GM18505 (cell line): Measurements from ENCODE around the gene DNAJB11.
"Not testable (repeated sequence)": the region's sequence is repeated elsewhere in the genome, so short reads cannot be mapped to it uniquely, and the experiment has no call there.

Source experiments
- ATAC-seq: cut with Tn5 transposase; IDR thresholded peaks from one replicate; pipeline ENCODE4 v1.9.1; 2021; ENCODE audit not compliant: unreplicated experiment
- POLR2A ChIP-seq: IDR thresholded peaks from 4 replicates; pipeline ENCODE4 v1.6.1; 2011; ENCODE audit warnings: borderline replicate concordance; ENCODE audit not compliant: insufficient read depth, insufficient read length; ENCODE audit errors: extremely low read depth

The DNAJB11 gene

DNA sequence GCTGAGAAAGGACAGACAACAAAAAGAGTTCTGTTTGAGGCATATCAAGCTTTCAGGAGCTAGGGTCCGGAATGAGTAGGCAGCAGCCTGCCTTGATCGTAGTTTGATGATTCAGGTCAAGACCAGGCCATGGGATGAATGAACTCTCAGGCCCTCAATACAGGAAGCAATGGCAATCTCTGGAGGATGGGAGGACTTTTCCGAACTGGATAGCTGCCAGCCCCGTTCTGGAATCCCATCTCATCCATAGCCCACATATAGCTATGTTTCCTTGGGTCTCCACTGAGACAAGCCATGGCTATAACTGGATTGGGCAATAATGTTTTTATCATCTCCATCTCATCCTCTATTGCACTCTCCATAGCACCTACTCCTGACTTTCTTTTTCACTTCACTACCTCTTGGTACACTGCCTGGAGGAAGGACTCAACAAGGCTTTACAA is 55.1 kb downstream of the DNAJB11 start:
- no peak for ATAC-seq
- no peak for TF ChIP-seq POLR2A

DNA sequence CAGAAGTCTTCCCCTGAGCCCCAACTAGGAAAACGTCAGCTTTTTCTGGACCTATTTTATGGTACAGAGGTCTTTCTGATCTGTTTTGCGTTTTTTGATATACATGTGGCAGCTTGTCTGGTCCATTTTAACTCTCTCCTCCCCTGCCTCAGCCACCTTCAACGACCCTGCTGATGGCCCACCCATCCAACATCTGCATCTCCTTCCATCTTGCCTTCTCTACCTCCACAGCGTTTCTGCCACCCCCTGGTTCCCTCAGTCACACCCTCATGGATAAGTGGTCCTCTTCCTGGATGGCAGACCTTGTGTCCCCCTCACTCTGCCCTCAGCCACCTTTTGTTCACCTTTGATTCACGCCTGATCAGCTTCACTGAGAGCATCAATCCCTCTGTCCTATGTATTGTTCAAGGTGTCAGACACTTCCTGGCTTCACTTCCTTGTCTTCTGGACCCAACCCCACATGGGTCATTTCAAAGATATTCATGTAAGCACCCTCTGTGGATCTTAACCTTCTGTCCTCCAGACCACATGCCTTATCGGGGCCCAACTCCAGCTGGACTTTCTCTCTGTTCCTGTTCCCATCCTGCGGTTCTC is 55.8 kb downstream of the DNAJB11 start:
- ATAC-seq, result no peak
- TF ChIP-seq POLR2A, result no peak

DNA sequence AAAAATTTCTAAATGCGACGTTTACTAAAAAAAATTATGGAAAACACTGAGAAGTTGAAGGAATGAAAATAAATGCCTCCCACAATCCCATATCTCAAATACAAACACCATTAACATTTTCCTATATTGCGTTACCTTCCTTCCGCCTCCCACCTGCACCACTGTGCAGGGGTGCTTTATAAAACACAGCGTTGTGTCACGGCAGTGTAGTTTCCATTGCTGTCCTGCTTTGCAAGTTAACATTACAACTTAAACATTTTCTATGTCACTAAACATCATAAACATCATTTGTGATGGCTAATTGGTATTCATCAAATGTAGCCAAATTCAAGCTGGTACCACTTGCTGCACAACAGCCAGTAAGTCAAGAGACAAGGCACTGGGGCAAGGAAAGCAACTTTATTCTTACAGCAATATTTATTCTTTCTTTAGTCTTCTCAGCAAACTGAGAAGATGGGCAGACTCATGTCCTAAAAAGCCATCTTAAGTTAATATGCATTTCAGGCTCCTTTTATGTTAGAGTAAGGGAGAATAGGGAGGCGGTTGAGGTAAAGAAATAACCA is 57.4 kb downstream of the DNAJB11 start:
- no peak for TF ChIP-seq POLR2A
- no peak for ATAC-seq

DNA sequence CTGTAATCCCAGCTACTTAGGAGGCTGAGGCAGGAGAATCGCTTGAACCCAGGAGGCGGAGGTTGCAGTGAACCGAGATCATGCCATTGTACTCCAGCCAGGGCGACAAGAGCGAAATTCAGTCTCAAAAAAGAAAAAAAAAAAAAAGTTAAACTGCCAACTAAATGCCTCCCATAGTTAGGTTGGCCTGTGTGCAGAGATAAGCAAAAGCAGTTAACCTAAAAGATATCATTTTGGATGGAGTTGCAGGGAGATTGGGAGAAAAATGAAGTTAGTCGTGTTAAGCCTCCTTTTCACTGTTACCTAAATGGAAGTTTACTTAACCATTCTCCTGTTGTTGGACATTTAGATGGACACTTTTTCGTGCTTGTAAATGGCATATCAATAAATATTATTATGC is 58.2 kb downstream of the DNAJB11 start:
- ATAC-seq, result no peak
- TF ChIP-seq POLR2A, result no peak

DNA sequence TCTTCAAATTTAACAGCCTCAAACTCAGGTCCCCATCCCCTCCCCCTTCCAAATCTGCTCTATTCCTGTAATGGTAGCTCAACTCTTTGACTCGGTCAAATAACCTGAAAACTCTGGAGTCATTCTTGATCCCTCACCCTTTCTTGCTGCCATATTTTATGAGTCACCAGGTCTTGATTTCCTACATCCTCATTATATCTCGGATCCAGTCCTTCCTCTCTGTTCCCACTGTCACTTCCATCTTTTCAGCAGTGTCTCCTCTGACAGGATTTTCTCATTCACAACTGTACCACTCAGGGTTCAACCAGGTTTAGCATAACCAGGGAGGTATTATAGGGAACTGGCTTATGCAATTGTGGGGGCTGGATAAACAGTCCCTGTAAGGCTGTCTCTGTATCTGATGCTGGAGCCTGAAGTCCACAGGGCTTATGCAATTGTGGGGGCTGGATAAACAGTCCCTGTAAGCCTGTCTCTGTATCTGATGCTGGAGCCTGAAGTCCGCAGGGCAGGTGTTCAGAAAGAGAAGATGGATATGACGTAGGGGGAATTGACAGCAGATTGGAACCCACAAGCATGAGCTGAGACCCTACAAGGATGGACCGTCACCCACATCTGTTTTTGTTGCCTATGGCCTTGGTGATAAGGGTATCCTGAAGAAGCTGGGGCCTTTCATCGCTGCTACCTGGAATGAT is 60.6 kb downstream of the DNAJB11 start:
- TF ChIP-seq POLR2A, result no peak
- no peak for ATAC-seq

DNA sequence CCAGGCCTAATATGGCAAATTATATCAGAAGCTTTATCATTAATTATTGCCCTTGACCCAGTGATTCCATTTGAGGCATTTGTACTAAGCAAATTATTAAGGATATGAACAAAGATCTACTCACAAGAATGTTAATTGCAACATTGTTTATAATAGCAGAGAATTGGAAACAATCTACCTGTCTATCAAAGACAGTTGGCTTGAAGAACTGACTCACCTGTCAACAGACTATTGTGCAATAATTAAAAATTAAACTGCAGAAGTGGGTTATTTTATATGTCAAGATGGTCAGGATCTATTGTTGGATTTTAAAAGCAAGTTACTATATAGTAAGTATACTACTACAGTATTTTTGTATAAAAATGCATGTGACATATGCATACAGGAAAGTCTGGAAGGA is 63.0 kb downstream of the DNAJB11 start:
- no peak for ATAC-seq
- no peak for TF ChIP-seq POLR2A

DNA sequence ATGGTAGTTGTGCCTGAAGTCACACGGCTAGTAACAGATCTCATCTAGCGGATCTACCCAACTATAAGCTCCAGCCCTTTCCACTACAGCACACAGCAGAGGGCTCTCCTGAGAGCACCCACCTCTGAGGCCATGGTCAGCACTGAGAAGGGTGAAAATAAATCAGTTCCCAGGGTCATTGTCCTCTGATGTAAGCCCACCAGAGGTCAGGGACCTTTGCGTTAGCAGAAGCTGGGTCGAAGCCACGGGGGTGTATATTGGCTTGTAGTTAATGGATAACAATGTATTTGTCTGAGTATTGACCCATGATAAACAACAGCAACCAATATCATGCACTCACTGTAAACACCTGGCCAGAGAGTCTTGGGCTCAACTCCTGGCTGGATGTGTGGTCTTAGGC is 63.7 kb downstream of the DNAJB11 start:
- ATAC-seq, result not testable (repeated sequence)
